NB4 (cell line): Measurements from ENCODE around the gene EXD3.

Experiments
- POLR2A ChIP-seq: IDR thresholded peaks from 2 replicates; pipeline ENCODE4 v1.6.1; 2011; ENCODE audit warnings: mild to moderate bottlenecking; ENCODE audit not compliant: insufficient read length; ENCODE audit errors: extremely low read depth
- TF ChIP-seq, protein P1 (sequence below): IDR thresholded peaks from one replicate; pipeline ENCODE4 v1.5.1; 2012; ENCODE audit warnings: low read depth, low read length

DNA sequence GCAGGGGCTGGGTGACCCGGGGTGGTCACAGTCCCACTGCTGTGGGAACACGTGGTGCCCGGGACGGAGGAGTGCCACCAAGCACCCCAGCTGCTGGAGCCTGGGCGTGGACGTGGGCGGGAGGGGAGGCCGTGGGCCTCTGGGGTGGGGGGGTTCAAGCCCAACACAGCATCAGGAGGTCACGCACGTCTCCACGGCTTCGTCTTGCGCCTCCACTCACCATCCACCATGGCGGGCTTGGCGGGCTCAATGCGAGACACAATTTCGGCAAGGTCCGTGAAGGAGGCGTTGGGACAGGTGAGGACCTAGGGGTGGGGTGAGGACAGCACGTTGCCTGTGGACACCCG is 38.3 kb upstream of the EXD3 start:
- TF ChIP-seq, protein P1, sequence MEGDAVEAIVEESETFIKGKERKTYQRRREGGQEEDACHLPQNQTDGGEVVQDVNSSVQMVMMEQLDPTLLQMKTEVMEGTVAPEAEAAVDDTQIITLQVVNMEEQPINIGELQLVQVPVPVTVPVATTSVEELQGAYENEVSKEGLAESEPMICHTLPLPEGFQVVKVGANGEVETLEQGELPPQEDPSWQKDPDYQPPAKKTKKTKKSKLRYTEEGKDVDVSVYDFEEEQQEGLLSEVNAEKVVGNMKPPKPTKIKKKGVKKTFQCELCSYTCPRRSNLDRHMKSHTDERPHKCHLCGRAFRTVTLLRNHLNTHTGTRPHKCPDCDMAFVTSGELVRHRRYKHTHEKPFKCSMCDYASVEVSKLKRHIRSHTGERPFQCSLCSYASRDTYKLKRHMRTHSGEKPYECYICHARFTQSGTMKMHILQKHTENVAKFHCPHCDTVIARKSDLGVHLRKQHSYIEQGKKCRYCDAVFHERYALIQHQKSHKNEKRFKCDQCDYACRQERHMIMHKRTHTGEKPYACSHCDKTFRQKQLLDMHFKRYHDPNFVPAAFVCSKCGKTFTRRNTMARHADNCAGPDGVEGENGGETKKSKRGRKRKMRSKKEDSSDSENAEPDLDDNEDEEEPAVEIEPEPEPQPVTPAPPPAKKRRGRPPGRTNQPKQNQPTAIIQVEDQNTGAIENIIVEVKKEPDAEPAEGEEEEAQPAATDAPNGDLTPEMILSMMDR, result no peak
- TF ChIP-seq POLR2A, result no peak
